B cell (primary cell): ENCODE results near the gene KANK3. TPM values are rescaled to one million over a fixed set of nuclear protein-coding genes. Genes with fewer than 3 reads are reported as not detected.

Experiments used
- ATAC-seq: fragments of 200-7000 bp; cut with Tn5 transposase; one replicate; pipeline ENCODE4 v1.10.0; 2021; ENCODE audit warnings: low read depth, mild to moderate bottlenecking, moderate number of reproducible peaks, moderate library complexity
- CTCF ChIA-PET: fragments of 350-600 bp; sonication (Branson Sonifier 250); formaldehyde crosslinking; loops from one replicate; lab custom pipeline; 2021; ENCODE audit warnings: antibody characterized with exemption, inconsistent platforms; lab: Charles Lee
- POLR2A ChIA-PET: fragments of 350-600 bp; sonication (Branson Sonifier 250); formaldehyde crosslinking; loops from one replicate; lab custom pipeline; 2021; ENCODE audit warnings: antibody characterized with exemption; lab: Charles Lee
- DNase-seq: peaks from one replicate; pipeline ENCODE4 v3.0.0; 2013
- H2AFZ ChIP-seq: 2 replicates; pipeline ENCODE4 v1.6.1; 2012; ENCODE audit warnings: mild to moderate bottlenecking, low read depth, low read length; ENCODE audit not compliant: insufficient read depth, poor library complexity, severe bottlenecking
- H3K27ac ChIP-seq, 2 donors: 1 replicate in 1 of 2; 2 replicates in 1 of 2; pipeline ENCODE4 v1.5.1; 2012 to 2013; ENCODE audit warnings: low read length in 2 of 2, mild to moderate bottlenecking in 2 of 2, moderate library complexity in 1 of 2
- H3K27me3 ChIP-seq, 4 experiments: fragments of 200-600 bp in 1 of 4; sonication (generic) in 1 of 4; replicated peaks in 1 of 4; 1 replicate in 2 of 4; 2 replicates in 2 of 4; pipeline versions ENCODE4 v1.6.1 to v1.7.0; 2013 to 2016; ENCODE audit warnings: low read length in 3 of 4, mild to moderate bottlenecking in 2 of 4, mixed read lengths in 1 of 4, moderate library complexity in 1 of 4; ENCODE audit not compliant: insufficient read depth in 4 of 4, control insufficient read depth in 3 of 4; ENCODE audit errors: control extremely low read depth in 1 of 4
- H3K36me3 ChIP-seq, 2 experiments: replicated peaks in 1 of 2; 1 replicate in 1 of 2; 2 replicates in 1 of 2; pipeline versions ENCODE4 v1.6.1 to v1.7.1; 2013; ENCODE audit warnings: low read length in 1 of 2; ENCODE audit not compliant: insufficient read depth in 2 of 2, control insufficient read depth in 1 of 2; ENCODE audit errors: control extremely low read depth in 1 of 2, extremely low read depth in 1 of 2
- H3K4me1 ChIP-seq, 2 donors: fragments of 200-600 bp in 1 of 2; sonication (generic) in 1 of 2; 1 replicate in 1 of 2; 2 replicates in 1 of 2; pipeline versions ENCODE4 v1.5.1 to v1.6.1; 2013 to 2017; ENCODE audit warnings: low read length in 2 of 2; ENCODE audit not compliant: control insufficient read depth in 2 of 2, insufficient read depth in 2 of 2
- H3K4me2 ChIP-seq: replicated peaks from 2 replicates; pipeline ENCODE3; 2012; ENCODE audit warnings: mild to moderate bottlenecking, low read depth, low read length; ENCODE audit not compliant: poor library complexity, severe bottlenecking
- H3K4me3 ChIP-seq, 5 experiments: fragments of 200-600 bp in 1 of 5; sonication (generic) in 1 of 5; 1 replicate in 3 of 5; 2 replicates in 2 of 5; pipeline versions ENCODE4 v1.5.1 to v1.7.0; 2011 to 2016; ENCODE audit warnings: low read length in 4 of 5, mild to moderate bottlenecking in 4 of 5, low read depth in 2 of 5, control low read depth in 1 of 5, moderate library complexity in 1 of 5; ENCODE audit not compliant: insufficient read depth in 1 of 5; ENCODE audit errors: control extremely low read depth in 1 of 5, extremely low read depth in 1 of 5
- H3K79me2 ChIP-seq: fragments of 200-600 bp; sonication (generic); one replicate; pipeline ENCODE4 v1.6.0; 2016; ENCODE audit warnings: low read length; ENCODE audit not compliant: control insufficient read depth, insufficient read depth
- H3K9ac ChIP-seq: fragments of 200-600 bp; sonication (generic); 2 replicates; pipeline ENCODE4 v1.6.1; 2017; ENCODE audit warnings: mild to moderate bottlenecking, low read length, moderate library complexity
- H3K9me3 ChIP-seq, 3 donors: one replicate each; pipeline versions ENCODE4 v1.6.1 to v1.7.1; 2013; ENCODE audit warnings: low read length in 2 of 3; ENCODE audit not compliant: control insufficient read depth in 2 of 3, insufficient read depth in 1 of 3; ENCODE audit errors: control extremely low read depth in 1 of 3
- H4K20me1 ChIP-seq: 2 replicates; pipeline ENCODE4 v1.6.0; 2012; ENCODE audit warnings: mild to moderate bottlenecking, low read length; ENCODE audit not compliant: insufficient read depth, control insufficient read depth, poor library complexity, severe bottlenecking
- H3K27ac Mint-ChIP-seq: one replicate; pipeline ENCODE4 v1.8.0; 2021; ENCODE audit warnings: mixed read lengths
- H3K27me3 Mint-ChIP-seq: one replicate; pipeline ENCODE4 v1.8.0; 2021; ENCODE audit warnings: mixed read lengths
- H3K4me1 Mint-ChIP-seq: one replicate; pipeline ENCODE4 v1.8.0; 2021; ENCODE audit warnings: mixed read lengths
- H3K4me3 Mint-ChIP-seq: one replicate; pipeline ENCODE4 v1.8.0; 2021; ENCODE audit warnings: mixed read lengths
- H3K9me3 Mint-ChIP-seq: one replicate; pipeline ENCODE4 v1.8.0; 2022; ENCODE audit warnings: mixed read lengths; ENCODE audit not compliant: insufficient read depth
- EZH2 ChIP-seq: IDR thresholded peaks from 2 replicates; pipeline ENCODE4 v1.6.1; 2012; ENCODE audit warnings: borderline replicate concordance, low read depth, mild to moderate bottlenecking, moderate library complexity, low read length; ENCODE audit not compliant: insufficient read depth, poor library complexity, severe bottlenecking
- WGBS: methylation state at CpG from one replicate; pipeline ENCODE4 v1.1.5; 2013; ENCODE audit warnings: missing lambda C conversion rate; ENCODE audit not compliant: insufficient coverage; 5-methylcytosine and 5-hydroxymethylcytosine counted together
- intact Hi-C: fragments of 100-400 bp; cut with micrococcal nuclease; formaldehyde crosslinking; loops from one replicate; pipeline ENCODE4 v1.10.0; 2022
- polyA plus RNA-seq: library from polyadenylated mRNA; depleted of rRNA; stranded (reverse); fragments of >200 nt; gene quantifications from 2 replicates; pipeline ENCODE4 v1.2.3, GENCODE V29; 2012
- total RNA-seq, 2 donors: library from RNA; stranded (reverse); fragments of 120-200 nt in 1 of 2; gene quantifications; 1 replicate in 1 of 2; 2 replicates in 1 of 2; pipeline versions ENCODE4 v1.2.3 to v1.2.4, GENCODE V29; 2013 to 2022
- TF ChIP-seq, protein P1 (sequence below): fragments of 200-600 bp; IDR thresholded peaks from one replicate; pipeline ENCODE4 v1.8.0; 2022; ENCODE audit warnings: antibody characterized with exemption, mild to moderate bottlenecking

The KANK3 gene
- total and polyA plus RNA-seq, 2 donors (not counting 1 experiment from before 2014, with no cell fraction given), result 0.27 to 0.34 TPM

DNA sequence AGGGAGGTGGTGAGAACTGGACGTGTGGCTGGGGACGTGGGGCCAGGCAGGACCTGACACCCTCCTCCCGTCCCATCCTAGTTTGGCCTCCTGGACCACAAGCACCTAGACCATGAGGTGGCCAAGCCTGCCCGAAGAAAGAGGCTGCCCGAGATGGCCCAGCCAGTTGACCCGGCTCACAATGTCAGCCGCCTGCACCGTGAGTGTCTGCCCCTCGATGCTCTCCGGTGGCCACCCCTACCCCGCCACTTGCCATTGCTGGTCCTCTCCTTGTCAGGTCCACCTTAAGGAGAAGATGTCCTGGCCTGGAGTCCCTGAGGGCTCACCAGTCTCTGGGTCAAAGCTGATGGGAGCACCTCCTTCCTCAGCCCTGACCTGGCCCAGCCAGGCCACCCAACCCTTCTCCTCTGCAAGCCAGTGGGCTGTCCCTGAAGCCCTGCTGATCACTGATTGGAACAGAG is 23.1 kb upstream of the KANK3 start:
- Histone ChIP-seq H3K4me2 (no peak overlapping the region), H3K4me1 (peaks cover 15 to 16% of the 10 kb centered on the region in 2 donors), H3K27me3 (peaks cover 0 to 50% (median 9%) of the 10 kb centered on the region in 4 experiments), H3K9ac (no peak overlapping the region), H2AFZ (no peak overlapping the region), H4K20me1 (no peaks in the 10 kb centered on the region), H3K9me3 (peaks cover 0 to 6% (median 0%) of the 10 kb centered on the region in 3 donors), H3K36me3 (no peaks in the 10 kb centered on the region), H3K79me2 (no peaks in the 10 kb centered on the region), H3K27ac (no peak overlapping the region), H3K4me3 (no peak overlapping the region)
- intact Hi-C loops, result no loop called here
- H3K27ac Mint-ChIP-seq, result no peak overlapping the region
- no peak for ATAC-seq
- no peak overlapping the region for H3K4me3 Mint-ChIP-seq
- no peak for TF ChIP-seq EZH2
- TF ChIP-seq, protein P1, sequence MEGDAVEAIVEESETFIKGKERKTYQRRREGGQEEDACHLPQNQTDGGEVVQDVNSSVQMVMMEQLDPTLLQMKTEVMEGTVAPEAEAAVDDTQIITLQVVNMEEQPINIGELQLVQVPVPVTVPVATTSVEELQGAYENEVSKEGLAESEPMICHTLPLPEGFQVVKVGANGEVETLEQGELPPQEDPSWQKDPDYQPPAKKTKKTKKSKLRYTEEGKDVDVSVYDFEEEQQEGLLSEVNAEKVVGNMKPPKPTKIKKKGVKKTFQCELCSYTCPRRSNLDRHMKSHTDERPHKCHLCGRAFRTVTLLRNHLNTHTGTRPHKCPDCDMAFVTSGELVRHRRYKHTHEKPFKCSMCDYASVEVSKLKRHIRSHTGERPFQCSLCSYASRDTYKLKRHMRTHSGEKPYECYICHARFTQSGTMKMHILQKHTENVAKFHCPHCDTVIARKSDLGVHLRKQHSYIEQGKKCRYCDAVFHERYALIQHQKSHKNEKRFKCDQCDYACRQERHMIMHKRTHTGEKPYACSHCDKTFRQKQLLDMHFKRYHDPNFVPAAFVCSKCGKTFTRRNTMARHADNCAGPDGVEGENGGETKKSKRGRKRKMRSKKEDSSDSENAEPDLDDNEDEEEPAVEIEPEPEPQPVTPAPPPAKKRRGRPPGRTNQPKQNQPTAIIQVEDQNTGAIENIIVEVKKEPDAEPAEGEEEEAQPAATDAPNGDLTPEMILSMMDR, result no peak
- POLR2A ChIA-PET, result no interaction called here
- no peak for DNase-seq
- peaks cover 10% of the 10 kb centered on the region for H3K4me1 Mint-ChIP-seq
- CTCF ChIA-PET, result interaction anchor here (1.9 kb wide), 1 partner anchor 12 kb away, joined by 7 read pairs; no protein-coding TSS in a partner anchor
- H3K27me3 Mint-ChIP-seq, result peaks cover 46% of the 10 kb centered on the region
- 94% methylated on average over 11 of the region's 11 CpGs for WGBS
- no peaks in the 10 kb centered on the region for H3K9me3 Mint-ChIP-seq
